HG02870 (cell line): ENCODE measurements around the gene BRPF3.
"Not testable (repeated sequence)": the region's sequence is repeated elsewhere in the genome, so short reads cannot be mapped to it uniquely, and the experiment has no call there.

Source experiments
- ATAC-seq: cut with Tn5 transposase; IDR thresholded peaks from one replicate; pipeline ENCODE4 v1.9.1; 2021; ENCODE audit warnings: mild to moderate bottlenecking, moderate library complexity; ENCODE audit not compliant: unreplicated experiment

Gene BRPF3

DNA sequence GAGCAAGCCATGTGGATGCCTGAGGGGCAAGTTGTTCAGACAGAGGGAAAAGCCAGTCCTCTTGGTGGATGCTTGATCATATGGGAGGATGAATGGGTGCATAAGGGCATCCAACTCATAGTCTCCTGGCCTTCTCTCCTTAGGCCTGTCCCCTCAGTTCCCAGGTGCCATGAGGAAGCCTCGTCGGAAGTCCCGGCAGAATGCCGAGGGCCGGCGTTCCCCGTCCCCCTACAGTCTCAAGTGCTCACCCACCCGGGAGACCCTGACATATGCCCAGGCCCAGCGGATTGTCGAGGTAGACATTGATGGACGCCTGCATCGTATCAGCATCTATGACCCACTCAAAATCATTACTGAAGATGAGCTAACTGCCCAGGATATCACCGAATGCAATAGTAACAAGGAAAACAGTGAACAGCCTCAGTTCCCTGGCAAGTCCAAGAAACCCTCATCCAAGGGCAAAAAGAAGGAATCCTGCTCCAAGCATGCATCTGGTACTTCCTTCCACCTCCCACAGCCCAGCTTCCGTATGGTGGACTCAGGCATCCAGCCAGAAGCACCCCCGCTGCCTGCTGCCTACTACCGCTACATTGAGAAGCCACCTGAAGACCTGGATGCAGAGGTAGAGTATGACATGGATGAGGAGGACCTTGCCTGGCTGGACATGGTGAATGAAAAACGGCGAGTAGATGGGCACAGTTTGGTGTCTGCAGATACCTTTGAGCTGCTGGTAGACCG lies 3.8 kb downstream of the BRPF3 start:
- ATAC-seq, result no peak

DNA sequence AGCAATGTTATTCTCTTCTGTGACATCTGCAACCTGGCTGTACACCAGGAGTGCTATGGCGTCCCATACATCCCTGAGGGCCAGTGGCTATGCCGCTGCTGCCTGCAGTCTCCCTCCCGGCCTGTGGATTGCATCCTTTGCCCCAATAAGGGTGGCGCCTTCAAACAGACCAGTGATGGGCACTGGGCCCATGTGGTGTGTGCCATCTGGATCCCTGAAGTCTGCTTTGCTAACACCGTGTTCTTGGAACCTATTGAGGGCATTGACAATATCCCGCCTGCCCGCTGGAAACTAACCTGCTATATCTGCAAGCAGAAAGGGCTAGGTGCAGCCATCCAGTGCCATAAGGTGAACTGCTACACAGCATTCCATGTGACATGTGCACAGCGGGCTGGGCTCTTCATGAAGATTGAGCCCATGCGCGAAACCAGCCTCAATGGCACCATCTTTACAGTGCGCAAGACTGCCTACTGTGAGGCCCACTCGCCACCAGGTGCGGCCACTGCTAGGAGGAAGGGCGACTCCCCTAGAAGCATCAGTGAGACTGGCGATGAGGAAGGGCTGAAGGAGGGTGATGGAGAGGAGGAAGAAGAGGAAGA lies 4.6 kb downstream of the BRPF3 start:
- no peak for ATAC-seq

DNA sequence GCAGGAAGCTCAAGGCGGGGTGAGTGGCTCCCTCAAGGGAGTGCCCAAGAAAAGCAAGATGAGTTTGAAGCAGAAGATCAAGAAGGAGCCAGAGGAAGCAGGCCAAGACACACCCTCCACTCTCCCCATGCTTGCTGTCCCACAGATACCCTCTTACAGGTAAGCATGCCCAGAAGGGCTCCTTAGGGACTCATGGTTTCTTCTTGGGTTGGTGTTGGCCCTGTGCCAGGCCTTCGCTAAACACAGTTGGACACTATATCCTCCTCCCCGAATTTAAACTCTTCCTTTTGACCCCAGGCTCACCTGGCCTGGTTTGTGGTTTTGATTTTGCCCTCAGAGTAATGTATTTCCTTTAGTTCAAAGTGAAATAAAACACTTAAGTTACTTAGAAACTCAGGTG lies 5.1 kb downstream of the BRPF3 start:
- ATAC-seq, result no peak

DNA sequence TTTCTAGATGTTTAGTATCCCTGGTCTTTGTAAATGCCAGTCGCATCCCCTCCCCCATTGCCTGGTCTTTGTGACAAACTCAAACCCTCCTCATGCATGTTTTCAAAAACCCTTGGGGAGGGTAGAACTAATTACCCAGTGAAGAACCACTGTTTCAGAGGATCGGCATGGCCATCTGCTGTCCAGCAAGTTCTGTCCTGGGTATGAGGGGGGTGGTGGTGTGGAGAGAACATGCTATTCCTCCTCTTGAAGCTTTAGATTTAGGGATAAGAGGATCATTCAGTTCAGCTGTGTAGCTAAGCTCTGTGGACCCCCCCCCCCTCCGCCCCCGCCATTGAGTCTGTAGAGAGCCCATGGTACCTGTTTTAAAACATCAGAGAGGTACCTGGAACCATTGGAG lies 5.6 kb downstream of the BRPF3 start:
- ATAC-seq, result no peak

GRCh38 chr6:36204068-36204753 lies 7.7 kb downstream of the BRPF3 start:
- no peak for ATAC-seq

- ATAC-seq, result no peak
Observed at GRCh38 chr6:36207155-36207554, 10.6 kb downstream of the BRPF3 start.

GRCh38 chr6:36209606-36210005 lies 13.1 kb downstream of the BRPF3 start:
- no peak for ATAC-seq

- ATAC-seq, result no peak
Observed at GRCh38 chr6:36210182-36210581, 13.6 kb downstream of the BRPF3 start.

- no peak for ATAC-seq
Observed at GRCh38 chr6:36210886-36211595, 14.5 kb downstream of the BRPF3 start.

DNA sequence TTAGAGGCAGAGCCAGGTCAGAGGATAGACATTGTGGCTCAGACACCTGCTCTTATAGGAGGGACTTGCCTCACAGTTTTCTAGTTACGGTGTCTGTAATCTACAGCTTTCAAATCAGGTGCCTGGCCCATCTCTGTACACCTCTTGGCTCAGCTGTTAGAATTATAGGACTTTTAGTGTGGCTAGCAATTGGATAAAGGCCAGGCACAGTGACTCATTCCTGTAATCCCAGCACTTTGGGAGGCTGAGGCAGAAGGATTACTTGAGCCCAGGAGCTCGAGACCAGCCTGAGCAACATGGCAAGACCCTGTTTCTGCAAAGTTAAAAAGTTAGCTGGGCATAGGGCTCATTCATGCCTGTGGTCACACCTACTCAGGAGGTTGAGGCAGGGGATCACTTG lies 20.0 kb downstream of the BRPF3 start:
- ATAC-seq, result no peak

DNA sequence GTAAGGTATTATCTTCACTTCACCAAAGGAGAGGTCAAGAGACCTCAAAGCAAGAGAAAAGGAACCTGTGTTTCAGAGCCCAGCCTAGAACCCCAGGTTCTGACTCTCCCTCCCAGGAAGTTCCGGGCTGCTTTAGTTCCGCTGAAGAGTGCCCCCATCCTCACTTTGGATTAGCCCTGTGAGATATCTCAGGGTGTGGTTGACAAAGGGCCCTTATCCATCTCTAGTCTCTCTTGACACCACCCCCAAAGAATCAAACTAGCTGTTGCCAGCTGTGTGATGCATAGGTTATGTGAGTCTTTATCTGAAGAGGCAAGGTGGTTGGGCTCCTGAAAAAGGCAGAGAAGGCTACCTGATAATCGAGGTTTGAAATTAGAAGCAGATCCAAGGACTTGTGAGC lies 20.6 kb downstream of the BRPF3 start:
- ATAC-seq, result no peak

DNA sequence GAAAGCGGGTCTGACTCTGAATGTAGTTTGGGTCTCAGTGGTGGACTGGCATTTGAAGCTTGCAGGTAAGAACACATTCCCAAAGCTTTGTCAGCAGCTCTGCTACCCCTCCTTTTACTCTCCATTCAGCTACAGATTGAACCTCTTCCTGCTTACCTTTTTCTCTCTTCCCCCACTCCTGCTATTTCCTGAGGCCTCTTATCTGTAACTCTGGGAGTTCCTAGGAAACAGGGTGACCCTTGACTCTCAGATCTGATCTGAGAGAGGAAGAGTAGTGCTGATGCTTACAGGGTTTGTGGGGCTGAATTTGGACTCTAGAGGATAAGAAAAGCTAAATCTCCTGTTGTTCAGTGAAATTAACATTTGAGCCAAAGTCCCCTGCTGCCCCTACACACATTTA lies 21.4 kb downstream of the BRPF3 start:
- no peak for ATAC-seq

DNA sequence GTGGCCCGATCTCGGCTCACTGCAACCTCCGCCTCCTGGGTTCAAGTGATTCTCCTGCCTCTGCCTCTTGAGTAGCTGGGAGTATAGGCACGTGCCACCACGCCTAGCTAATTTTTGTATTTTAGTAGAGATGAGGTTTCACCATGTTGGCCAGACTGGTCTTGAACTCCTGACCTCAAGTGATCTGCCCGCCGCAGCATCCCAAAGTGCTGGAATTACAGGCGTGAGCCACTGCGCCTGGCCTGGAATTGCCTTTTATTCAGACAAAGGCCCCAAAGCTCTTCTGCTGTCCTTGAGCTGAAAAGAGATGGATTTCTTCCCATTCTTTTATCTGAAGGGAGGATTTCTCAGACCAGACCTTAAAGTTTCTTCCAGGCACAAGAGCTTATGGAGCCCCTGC lies 22.0 kb downstream of the BRPF3 start:
- ATAC-seq, result not testable (repeated sequence)

DNA sequence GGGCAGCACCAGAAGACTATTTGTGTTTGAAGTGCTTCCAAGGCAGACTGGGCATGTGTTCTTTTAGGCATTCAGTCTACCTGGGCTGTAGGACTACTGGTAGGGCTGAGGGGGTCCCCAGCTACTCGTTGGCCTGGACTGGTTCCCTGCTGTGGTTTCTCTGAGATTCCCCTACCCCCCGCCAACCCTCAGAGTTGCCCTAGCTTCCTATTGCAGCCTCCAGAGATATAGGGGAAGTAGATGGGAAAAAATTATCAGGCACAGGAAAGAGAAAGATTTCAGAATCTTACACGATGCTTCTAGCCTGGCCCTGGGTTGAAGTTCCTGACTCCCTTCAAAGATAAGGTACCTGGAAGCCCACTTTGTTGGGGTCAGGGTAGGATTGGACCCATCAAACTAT lies 22.5 kb downstream of the BRPF3 start:
- ATAC-seq, result no peak

DNA sequence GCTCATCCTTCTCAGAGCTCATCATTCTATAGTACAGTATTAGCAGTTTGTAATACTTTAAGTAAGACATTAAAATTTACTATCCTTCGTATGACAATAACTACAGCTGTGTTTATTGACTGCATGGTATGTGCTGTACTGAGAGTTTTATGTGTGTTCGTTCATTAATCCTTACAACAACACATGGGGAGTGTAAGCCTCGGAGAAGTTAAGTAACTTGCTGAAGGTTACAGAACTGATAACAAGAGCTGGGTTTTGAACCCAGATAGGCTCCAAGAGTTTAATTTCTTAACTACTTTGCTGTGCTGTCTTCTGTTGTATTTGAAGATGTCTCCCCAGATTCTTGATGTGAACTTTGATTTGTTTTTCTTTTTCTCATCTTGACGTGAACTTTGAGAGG lies 23.7 kb downstream of the BRPF3 start:
- ATAC-seq, result no peak

- no peak for ATAC-seq
Observed at GRCh38 chr6:36221674-36222073, 25.1 kb downstream of the BRPF3 start.

DNA sequence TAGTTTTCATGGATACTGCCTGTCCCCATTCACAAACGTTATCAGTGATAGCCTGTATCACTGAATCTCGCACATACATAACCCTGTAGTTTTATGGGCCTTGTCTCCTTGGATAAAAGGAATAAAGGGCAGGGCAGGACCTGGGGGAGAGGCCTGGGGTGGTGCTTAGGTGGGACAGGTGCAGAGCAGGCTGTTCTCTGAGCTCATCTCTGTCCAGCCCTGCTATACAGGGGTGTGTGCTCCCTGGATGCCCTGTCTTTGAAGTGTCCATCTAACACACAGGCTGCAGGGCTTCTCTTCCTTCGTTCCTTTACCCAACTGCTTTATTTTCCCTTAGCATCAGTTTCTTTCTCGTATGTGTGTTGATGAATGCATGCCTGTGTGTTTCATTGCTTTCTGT lies 26.4 kb downstream of the BRPF3 start:
- ATAC-seq, result no peak

GRCh38 chr6:36223706-36224105 lies 27.2 kb downstream of the BRPF3 start:
- ATAC-seq, result no peak

DNA sequence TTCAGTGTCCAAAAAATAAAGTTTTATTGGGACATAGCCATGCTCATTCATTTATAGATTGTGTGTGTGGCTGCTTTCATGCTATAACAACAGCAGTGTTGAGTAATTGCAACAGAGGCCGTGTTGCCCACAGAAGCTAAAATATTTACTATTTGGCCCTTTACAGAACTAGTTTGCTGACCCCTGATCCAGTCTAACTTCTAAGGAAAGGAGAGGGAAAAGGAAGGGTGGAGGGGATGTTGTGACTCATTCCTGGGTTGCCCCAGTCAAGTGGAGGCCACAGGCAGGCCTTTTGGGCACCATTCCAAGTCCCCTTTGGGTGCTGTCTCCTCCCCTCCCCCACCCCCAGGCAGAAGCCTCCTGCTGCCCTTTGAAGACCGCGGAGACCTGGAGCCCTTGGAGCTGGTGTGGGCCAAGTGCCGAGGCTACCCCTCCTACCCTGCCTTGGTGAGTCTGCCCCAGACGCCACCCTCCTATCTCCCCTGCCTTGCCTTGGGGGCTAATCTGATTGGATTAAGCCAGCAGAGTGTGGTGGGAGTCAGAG lies 28.4 kb downstream of the BRPF3 start:
- no peak for ATAC-seq

GRCh38 chr6:36226438-36227047 lies 30.0 kb downstream of the BRPF3 start:
- no peak for ATAC-seq
